Activated CD4-positive, alpha-beta memory T cell treated with anti-CD3 and anti-CD28 coated beads for 36 hours (primary cell): Measurements from ENCODE around the gene ZNF692. TPM values are rescaled to one million over a fixed set of nuclear protein-coding genes. Genes with fewer than 3 reads are reported as not detected.

Experiments used
- CTCF ChIA-PET: fragments of 350-600 bp; sonication (Branson Sonifier 250); formaldehyde crosslinking; loops from one replicate; lab custom pipeline; 2021; ENCODE audit warnings: antibody characterized with exemption, inconsistent platforms; lab: Charles Lee
- POLR2A ChIA-PET: fragments of 350-600 bp; sonication (Branson Sonifier 250); formaldehyde crosslinking; loops from one replicate; lab custom pipeline; 2021; ENCODE audit warnings: antibody characterized with exemption; lab: Charles Lee
- DNase-seq: peaks from one replicate; pipeline ENCODE4 v3.0.0-alpha.2; 2020
- H3K27ac Mint-ChIP-seq: one replicate; pipeline ENCODE4 v1.8.0; 2021; ENCODE audit warnings: mixed read lengths
- H3K27me3 Mint-ChIP-seq: one replicate; pipeline ENCODE4 v1.8.0; 2021; ENCODE audit warnings: mixed read lengths
- H3K36me3 Mint-ChIP-seq: one replicate; pipeline ENCODE4 v1.8.0; 2021; ENCODE audit warnings: mixed read lengths
- H3K4me1 Mint-ChIP-seq: one replicate; pipeline ENCODE4 v1.8.0; 2021; ENCODE audit warnings: low read depth, mixed read lengths
- H3K4me3 Mint-ChIP-seq: one replicate; pipeline ENCODE4 v1.8.0; 2021; ENCODE audit warnings: mild to moderate bottlenecking, mixed read lengths
- H3K9me3 Mint-ChIP-seq: one replicate; pipeline ENCODE4 v1.8.0; 2021; ENCODE audit warnings: mixed read lengths
- intact Hi-C: fragments of 100-400 bp; cut with micrococcal nuclease; formaldehyde crosslinking; loops from one replicate; pipeline ENCODE4 v1.15.1; 2023
- total RNA-seq, 2 experiments: library from RNA; stranded (reverse); gene quantifications; one replicate each; pipeline ENCODE4 v1.2.3, GENCODE V29; 2021

The ZNF692 gene
- 10 to 100 TPM; 60.4 to 65.9 TPM for total RNA-seq

- ChIA-PET CTCF (interaction anchor here (0.6 to 3.2 kb wide), 13 partner anchors 12 to 1998 kb away, joined by 3 to 29 read pairs (median 5); partner anchors contain the start of genes PGBD2, SH3BP5L and ZNF672), POLR2A (interaction anchor here (0.6 to 2.9 kb wide), 7 partner anchors 14 to 47 kb away, joined by 3 to 47 read pairs (median 5); partner anchors contain the start of genes PGBD2, SH3BP5L and ZNF672)
- Mint-ChIP-seq H3K4me1 (peaks cover 51% of the 10 kb centered on the region), H3K4me3 (peak within 1 kb of the TSS; percentile 91), H3K27ac (peak within 1 kb of the TSS; percentile 92), H3K36me3 (peaks cover 18% of the 10 kb centered on the region), H3K9me3 (no peaks in the 10 kb centered on the region), H3K27me3 (no peaks in the 10 kb centered on the region)
- DNase-seq: peak; percentile 98
- intact Hi-C loops: loop anchor here (1.0 kb wide), 4 partner anchors 14 to 47 kb away; partner anchors contain the start of genes PGBD2 and ZNF672
Observed at GRCh38 chr1:248858891-248859889, at the start of gene ZNF692. Gene ZNF692, minus strand, starts transcription at chr1:248859085. Its CDS starts 776 bp downstream, at chr1:248858309.

GRCh38 chr1:248906753-248907661 is 48.1 kb upstream of the ZNF692 start:
- Mint-ChIP-seq H3K4me3 (peak overlapping the region; percentile 90), H3K9me3 (no peaks in the 10 kb centered on the region), H3K27me3 (no peaks in the 10 kb centered on the region), H3K4me1 (peaks cover 21% of the 10 kb centered on the region), H3K36me3 (no peaks in the 10 kb centered on the region), H3K27ac (peak overlapping the region; percentile 87)
- intact Hi-C loops: loop anchor here (1.0 kb wide), 5 partner anchors 17 to 81 kb away; partner anchors contain the start of gene ZNF672
- POLR2A ChIA-PET: interaction anchor here (1.2 to 1.5 kb wide), 2 partner anchors 48 to 81 kb away, joined by 5 to 7 read pairs; partner anchors contain the start of genes SH3BP5L and ZNF692
- DNase-seq: no peak
- CTCF ChIA-PET: interaction anchor here (0.6 to 1.9 kb wide), 3 partner anchors 49 to 80 kb away, joined by 3 to 6 read pairs (median 4); partner anchors contain the start of gene ZNF692

- Mint-ChIP-seq H3K27ac (peak within 1 kb of the TSS; percentile 91), H3K4me3 (peak within 1 kb of the TSS; percentile 90), H3K27me3 (no peaks in the 10 kb centered on the region), H3K9me3 (no peaks in the 10 kb centered on the region), H3K36me3 (no peaks in the 10 kb centered on the region), H3K4me1 (peaks cover 21% of the 10 kb centered on the region)
- CTCF ChIA-PET: interaction anchor here (0.6 to 1.9 kb wide), 5 partner anchors 32 to 80 kb away, joined by 3 to 6 read pairs (median 4); partner anchors contain the start of genes SH3BP5L and ZNF692
- POLR2A ChIA-PET: interaction anchor here (1.2 to 1.5 kb wide), 2 partner anchors 47 to 80 kb away, joined by 5 to 7 read pairs; partner anchors contain the start of genes SH3BP5L and ZNF692
- DNase-seq: peak; percentile 97
- intact Hi-C loops: loop anchor here (1.0 kb wide), 5 partner anchors 18 to 80 kb away; partner anchors contain the start of gene ZNF672
Observed at GRCh38 chr1:248906009-248906752, 47.3 kb upstream of the ZNF692 start, which contains the start of gene PGBD2. Gene PGBD2, plus strand, starts transcription at chr1:248906235. Its CDS starts 7,628 bp downstream, at chr1:248913863.

GRCh38 chr1:248905662-248906008 is 46.8 kb upstream of the ZNF692 start:
- no peaks in the 10 kb centered on the region for H3K9me3 Mint-ChIP-seq
- ChIA-PET POLR2A (interaction anchor here (1.5 kb wide), 1 partner anchor 80 kb away, joined by 7 read pairs; the partner anchor contains the start of gene SH3BP5L), CTCF (interaction anchor here (1.2 to 1.9 kb wide), 3 partner anchors 31 to 79 kb away, joined by 3 to 6 read pairs (median 4); partner anchors contain the start of genes SH3BP5L and ZNF692)
- H3K36me3 Mint-ChIP-seq: no peaks in the 10 kb centered on the region
- peak overlapping the region; percentile 91 for H3K27ac Mint-ChIP-seq
- H3K4me3 Mint-ChIP-seq: peak overlapping the region; percentile 81
- peaks cover 2% of the 10 kb centered on the region for H3K27me3 Mint-ChIP-seq
- intact Hi-C loops: loop anchor here (1.0 kb wide), 5 partner anchors 19 to 79 kb away; partner anchors contain the start of gene ZNF672
- H3K4me1 Mint-ChIP-seq: peaks cover 21% of the 10 kb centered on the region
- no peak for DNase-seq

- intact Hi-C loops: no loop called here
- Mint-ChIP-seq H3K36me3 (no peaks in the 10 kb centered on the region), H3K4me3 (no peak overlapping the region), H3K4me1 (peaks cover 21% of the 10 kb centered on the region), H3K27me3 (peaks cover 3% of the 10 kb centered on the region), H3K9me3 (no peaks in the 10 kb centered on the region), H3K27ac (no peak overlapping the region)
- CTCF ChIA-PET: interaction anchor here (1.6 kb wide), 1 partner anchor 78 kb away, joined by 4 read pairs; the partner anchor contains the start of gene SH3BP5L
- POLR2A ChIA-PET: no interaction called here
- DNase-seq: no peak
Observed at GRCh38 chr1:248904437-248905216, 45.7 kb upstream of the ZNF692 start.

GRCh38 chr1:248901578-248901977 is 42.7 kb upstream of the ZNF692 start:
- intact Hi-C loops: no loop called here
- peaks cover 16% of the 10 kb centered on the region for H3K27me3 Mint-ChIP-seq
- H3K27ac Mint-ChIP-seq: no peak overlapping the region
- POLR2A ChIA-PET: interaction anchor here (1.1 kb wide), 1 partner anchor 15 kb away, joined by 3 read pairs; no protein-coding TSS in a partner anchor
- H3K4me1 Mint-ChIP-seq: peaks cover 9% of the 10 kb centered on the region
- no peaks in the 10 kb centered on the region for H3K36me3 Mint-ChIP-seq
- no peak for DNase-seq
- no peaks in the 10 kb centered on the region for H3K9me3 Mint-ChIP-seq
- no peak overlapping the region for H3K4me3 Mint-ChIP-seq
- CTCF ChIA-PET: no interaction called here

- H3K9me3 Mint-ChIP-seq: no peaks in the 10 kb centered on the region
- DNase-seq: no peak
- H3K4me3 Mint-ChIP-seq: no peak overlapping the region
- ChIA-PET POLR2A (interaction anchor here (1.1 kb wide), 1 partner anchor 14 kb away, joined by 3 read pairs; no protein-coding TSS in a partner anchor), CTCF (no interaction called here)
- no peak overlapping the region for H3K27ac Mint-ChIP-seq
- peaks cover 18% of the 10 kb centered on the region for H3K27me3 Mint-ChIP-seq
- intact Hi-C loops: no loop called here
- peaks cover 7% of the 10 kb centered on the region for H3K4me1 Mint-ChIP-seq
- no peaks in the 10 kb centered on the region for H3K36me3 Mint-ChIP-seq
Observed at GRCh38 chr1:248900637-248901036, 41.8 kb upstream of the ZNF692 start.

- peaks cover 18% of the 10 kb centered on the region for H3K27me3 Mint-ChIP-seq
- H3K36me3 Mint-ChIP-seq: no peaks in the 10 kb centered on the region
- H3K9me3 Mint-ChIP-seq: no peaks in the 10 kb centered on the region
- no peak for DNase-seq
- no peak overlapping the region for H3K4me3 Mint-ChIP-seq
- ChIA-PET CTCF (no interaction called here), POLR2A (no interaction called here)
- no peak overlapping the region for H3K27ac Mint-ChIP-seq
- no peaks in the 10 kb centered on the region for H3K4me1 Mint-ChIP-seq
- intact Hi-C loops: no loop called here
Observed at GRCh38 chr1:248897412-248898337, 38.8 kb upstream of the ZNF692 start.

- Mint-ChIP-seq H3K4me3 (no peak overlapping the region), H3K27me3 (peaks cover 25% of the 10 kb centered on the region), H3K36me3 (no peaks in the 10 kb centered on the region), H3K27ac (no peak overlapping the region), H3K9me3 (no peaks in the 10 kb centered on the region), H3K4me1 (no peaks in the 10 kb centered on the region)
- CTCF ChIA-PET: no interaction called here
- no peak for DNase-seq
- POLR2A ChIA-PET: no interaction called here
- intact Hi-C loops: no loop called here
Observed at GRCh38 chr1:248894837-248895236, 36.0 kb upstream of the ZNF692 start.
